Measurements from ENCODE around the gene GNG7.
"Not testable (repeated sequence)": the region's sequence is repeated elsewhere in the genome, so short reads cannot be mapped to it uniquely, and the experiment has no call there.

GNG7 gene

GRCh38 chr19:2713170-2713569 is 10.7 kb upstream of the GNG7 start:
- DNase-seq (ENCODE audit: low read depth) = not testable (repeated sequence)

- no peak for DNase-seq (ENCODE audit: low read depth)
These were observed 9.3 kb upstream of the GNG7 start for GRCh38 chr19:2711875-2712205.

GRCh38 chr19:2711172-2711874 is 8.8 kb upstream of the GNG7 start:
- no peak for DNase-seq (ENCODE audit: low read depth)

- no peak for DNase-seq (ENCODE audit: low read depth)
These were observed 3.8 kb upstream of the GNG7 start for GRCh38 chr19:2706251-2706650.

GRCh38 chr19:2703691-2704216 is 1.3 kb upstream of the GNG7 start:
- no peak for DNase-seq (ENCODE audit: low read depth)

- no peak for DNase-seq (ENCODE audit: low read depth)
These were observed 563 bp upstream of the GNG7 start for GRCh38 chr19:2703077-2703437.

GRCh38 chr19:2701361-2702169 is 929 bp downstream of the GNG7 start:
- no peak for DNase-seq (ENCODE audit: low read depth)

- DNase-seq (ENCODE audit: low read depth) = no peak
These were observed 1.7 kb downstream of the GNG7 start for GRCh38 chr19:2700660-2701360.

- DNase-seq (ENCODE audit: low read depth) = no peak
These were observed 2.9 kb downstream of the GNG7 start for GRCh38 chr19:2699413-2700140.

- no peak for DNase-seq (ENCODE audit: low read depth)
These were observed 8.3 kb downstream of the GNG7 start for GRCh38 chr19:2694196-2694595.

GRCh38 chr19:2693492-2694160 is 8.9 kb downstream of the GNG7 start:
- DNase-seq (ENCODE audit: low read depth) = no peak

GRCh38 chr19:2691951-2692350 is 10.5 kb downstream of the GNG7 start:
- DNase-seq (ENCODE audit: low read depth) = no peak

- DNase-seq (ENCODE audit: low read depth) = no peak
These were observed 11.6 kb downstream of the GNG7 start for GRCh38 chr19:2690856-2691255.

- no peak for DNase-seq (ENCODE audit: low read depth)
These were observed 16.1 kb downstream of the GNG7 start for GRCh38 chr19:2686360-2686759.

GRCh38 chr19:2685204-2685704 is 17.2 kb downstream of the GNG7 start:
- no peak for DNase-seq (ENCODE audit: low read depth)

- no peak for DNase-seq (ENCODE audit: low read depth)
These were observed 19.0 kb downstream of the GNG7 start for GRCh38 chr19:2683430-2684003.

GRCh38 chr19:2680808-2681207 is 21.7 kb downstream of the GNG7 start:
- no peak for DNase-seq (ENCODE audit: low read depth)

GRCh38 chr19:2679439-2679838 is 23.1 kb downstream of the GNG7 start:
- no peak for DNase-seq (ENCODE audit: low read depth)

- DNase-seq (ENCODE audit: low read depth) = not testable (repeated sequence)
These were observed 23.5 kb downstream of the GNG7 start for GRCh38 chr19:2678948-2679347.

GRCh38 chr19:2678044-2678671 is 24.3 kb downstream of the GNG7 start:
- no peak for DNase-seq (ENCODE audit: low read depth)

GRCh38 chr19:2676823-2677222 is 25.7 kb downstream of the GNG7 start:
- no peak for DNase-seq (ENCODE audit: low read depth)

All from activated T-cell treated with anti-CD3 and anti-CD28 coated beads for 24 hours (primary cell).